Measurements from ENCODE around the gene PATJ.
"Not testable (repeated sequence)": the region's sequence is repeated elsewhere in the genome, so short reads cannot be mapped to it uniquely, and the experiment has no call there.

PATJ gene

GRCh38 chr1:62097464-62097863, 355.2 kb downstream of the PATJ start:
- DNase-seq (ENCODE audit: low read depth) = no peak

GRCh38 chr1:62100442-62100841, 358.2 kb downstream of the PATJ start:
- DNase-seq (ENCODE audit: low read depth) = no peak

GRCh38 chr1:62103846-62104245, 361.6 kb downstream of the PATJ start:
- no peak for DNase-seq (ENCODE audit: low read depth)

DNA sequence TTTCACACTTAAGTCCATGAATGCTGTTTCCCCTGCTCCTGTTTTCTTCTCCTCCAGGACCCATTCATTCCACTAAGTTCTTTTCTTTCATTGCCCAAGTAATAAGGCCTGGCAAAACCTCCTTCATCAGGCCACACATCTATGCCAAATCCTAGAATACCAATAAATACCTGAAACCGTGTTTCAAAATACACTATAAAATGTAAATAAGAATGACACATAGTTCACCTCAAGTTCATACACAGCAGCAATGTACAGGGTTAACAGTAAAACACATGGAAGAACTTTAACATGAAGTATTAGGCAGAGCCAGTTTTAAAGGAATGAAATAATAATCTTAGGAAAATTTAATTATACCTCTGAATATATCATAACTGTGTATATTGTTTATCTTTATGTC, 365.6 kb downstream of the PATJ start:
- DNase-seq (ENCODE audit: low read depth) = no peak

- DNase-seq (ENCODE audit: low read depth) = no peak
Measured at GRCh38 chr1:62109124-62109523, 366.8 kb downstream of the PATJ start.

DNA sequence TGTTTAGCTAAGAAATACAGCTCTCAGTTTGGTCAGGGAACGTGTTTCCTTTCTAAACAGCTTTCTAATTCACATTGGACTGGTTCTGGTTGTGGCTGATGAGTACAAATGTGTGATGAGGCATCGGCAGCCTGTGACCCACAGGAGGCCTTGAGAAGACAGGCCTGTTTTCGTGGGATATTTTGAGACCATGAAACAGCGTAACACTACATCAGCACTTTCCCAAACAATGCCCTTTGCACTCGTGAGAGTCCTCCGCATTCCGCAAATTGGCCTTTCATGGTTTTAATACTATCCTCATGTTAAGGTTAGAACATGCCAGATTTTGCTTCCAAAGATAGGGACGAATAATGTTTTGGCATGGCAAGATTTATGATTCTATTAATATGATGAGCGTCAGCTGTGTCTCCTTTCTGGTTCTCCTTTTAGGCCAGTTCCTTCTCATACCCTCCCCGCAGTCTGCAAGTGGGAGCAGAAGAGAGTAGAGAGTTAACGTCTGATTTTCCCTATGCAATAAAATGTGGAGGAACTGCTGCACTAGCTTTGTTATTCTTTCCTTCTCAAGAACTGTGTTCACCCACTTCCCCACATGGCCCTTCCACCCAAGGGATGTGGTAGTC, 368.0 kb downstream of the PATJ start:
- DNase-seq (ENCODE audit: low read depth) = no peak

DNA sequence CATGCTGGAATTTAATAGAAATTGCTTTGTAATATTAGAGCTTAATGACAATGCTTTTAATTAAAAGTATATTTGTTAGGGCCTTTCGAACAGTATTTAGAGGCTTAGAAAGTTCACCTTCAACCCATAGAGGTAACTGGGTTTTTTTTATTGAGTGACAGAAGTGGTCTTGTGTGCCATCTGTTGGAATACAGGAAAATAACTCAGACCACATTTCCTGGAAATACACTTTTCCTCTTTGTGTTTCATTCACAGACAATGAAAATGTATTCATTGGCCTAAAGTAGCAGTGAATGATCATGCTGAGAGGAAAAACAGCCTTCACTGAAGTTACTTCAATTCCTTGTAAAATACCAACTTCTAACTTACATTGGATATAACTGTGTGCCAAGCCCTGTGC, 368.8 kb downstream of the PATJ start:
- DNase-seq (ENCODE audit: low read depth) = no peak

- no peak for DNase-seq (ENCODE audit: low read depth)
Measured at GRCh38 chr1:62113507-62113906, 371.2 kb downstream of the PATJ start.

GRCh38 chr1:62117018-62117750, 374.9 kb downstream of the PATJ start:
- no peak for DNase-seq (ENCODE audit: low read depth)

GRCh38 chr1:62126579-62127290, 384.5 kb downstream of the PATJ start:
- no peak for DNase-seq (ENCODE audit: low read depth)

- DNase-seq (ENCODE audit: low read depth) = no peak
Measured at GRCh38 chr1:62128745-62129144, 386.5 kb downstream of the PATJ start.

GRCh38 chr1:62131093-62131725, 388.9 kb downstream of the PATJ start:
- DNase-seq (ENCODE audit: low read depth) = no peak

DNA sequence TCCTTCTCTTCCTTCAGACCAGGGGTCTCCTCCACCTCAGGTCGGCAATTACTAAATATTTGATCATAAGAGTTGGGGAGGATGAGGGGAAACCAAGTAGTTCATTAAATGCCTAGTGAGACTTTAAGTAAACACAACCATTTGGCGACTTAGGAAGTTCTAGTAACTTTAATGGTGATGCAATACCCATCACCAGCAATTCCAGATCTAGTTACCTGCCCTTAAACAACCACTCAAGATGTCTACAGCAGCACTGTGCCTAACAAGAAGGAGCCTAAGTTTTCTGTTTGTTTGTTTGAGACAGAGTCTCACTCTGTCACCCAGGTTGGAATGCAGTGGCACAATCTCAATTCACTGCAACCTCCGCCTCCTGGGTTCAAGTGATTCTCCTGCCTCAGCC, 395.7 kb downstream of the PATJ start:
- DNase-seq (ENCODE audit: low read depth) = no peak

DNA sequence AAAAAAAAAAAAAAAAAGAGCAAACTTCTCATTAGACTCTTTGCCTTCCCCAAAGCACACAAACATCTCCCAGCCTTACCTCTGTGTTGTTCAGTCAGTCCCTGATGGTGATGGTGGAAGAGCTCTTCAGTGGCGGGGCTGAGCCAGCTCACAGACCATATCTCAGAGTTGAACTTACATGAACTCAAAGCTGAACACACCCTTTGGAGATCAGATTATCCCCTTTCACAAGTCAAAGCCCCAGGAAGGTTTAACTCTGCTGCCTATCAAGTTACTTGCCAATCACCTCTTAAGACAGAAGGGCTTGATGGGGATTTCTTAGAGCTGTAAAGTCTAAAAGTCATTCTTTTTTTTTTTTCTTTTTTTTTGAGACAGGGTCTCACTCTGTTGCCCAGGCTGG, 397.1 kb downstream of the PATJ start:
- no peak for DNase-seq (ENCODE audit: low read depth)

DNA sequence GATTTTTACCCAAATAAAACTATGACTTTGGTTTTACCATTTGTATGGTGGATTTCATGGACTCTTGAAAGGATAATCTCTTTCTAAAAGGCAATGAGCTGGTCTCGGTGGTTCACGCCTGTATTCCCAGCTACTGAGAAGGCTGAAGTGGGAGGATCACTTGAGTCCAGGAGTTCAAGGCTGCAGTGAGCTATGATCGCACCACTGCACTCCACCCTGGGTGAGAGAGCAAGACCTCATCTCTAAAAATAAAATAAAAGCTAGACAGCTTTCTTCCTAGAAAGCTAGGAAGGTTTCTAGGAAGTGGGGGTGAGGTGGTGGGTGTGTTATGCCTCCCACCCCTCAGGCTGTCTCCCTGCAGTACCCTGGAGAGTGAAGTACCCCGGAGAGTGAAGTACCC, 398.4 kb downstream of the PATJ start:
- no peak for DNase-seq (ENCODE audit: low read depth)

GRCh38 chr1:62142496-62142895, 400.2 kb downstream of the PATJ start:
- DNase-seq (ENCODE audit: low read depth) = no peak

DNA sequence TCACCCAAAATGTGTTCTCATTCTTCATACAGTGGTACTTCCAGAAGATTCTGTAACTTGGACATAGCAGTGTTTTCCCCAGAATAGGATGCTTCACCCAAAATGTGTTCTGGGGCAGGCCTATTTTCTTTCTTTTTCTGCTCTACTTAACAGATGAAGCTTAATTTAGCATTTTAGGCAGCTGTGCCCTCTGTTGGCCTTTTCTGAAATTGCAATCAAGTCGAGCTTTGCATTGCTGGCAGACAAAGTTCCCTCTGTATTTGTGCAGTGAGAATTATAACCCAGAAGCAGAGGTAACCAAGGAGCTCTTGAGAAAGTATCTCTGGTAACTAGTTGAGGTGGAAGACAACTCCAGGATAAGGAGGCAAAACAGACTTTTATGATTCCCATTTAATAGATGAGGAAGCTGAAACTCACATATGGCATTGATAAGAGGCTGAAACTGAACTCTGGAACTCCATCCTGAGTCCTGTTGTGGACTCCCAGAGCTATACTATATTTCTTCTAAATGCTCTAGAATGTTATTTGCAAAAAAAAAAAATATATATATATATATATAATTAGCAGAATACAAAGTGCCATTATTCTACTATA, 402.1 kb downstream of the PATJ start:
- DNase-seq (ENCODE audit: low read depth) = peak; percentile 14

DNA sequence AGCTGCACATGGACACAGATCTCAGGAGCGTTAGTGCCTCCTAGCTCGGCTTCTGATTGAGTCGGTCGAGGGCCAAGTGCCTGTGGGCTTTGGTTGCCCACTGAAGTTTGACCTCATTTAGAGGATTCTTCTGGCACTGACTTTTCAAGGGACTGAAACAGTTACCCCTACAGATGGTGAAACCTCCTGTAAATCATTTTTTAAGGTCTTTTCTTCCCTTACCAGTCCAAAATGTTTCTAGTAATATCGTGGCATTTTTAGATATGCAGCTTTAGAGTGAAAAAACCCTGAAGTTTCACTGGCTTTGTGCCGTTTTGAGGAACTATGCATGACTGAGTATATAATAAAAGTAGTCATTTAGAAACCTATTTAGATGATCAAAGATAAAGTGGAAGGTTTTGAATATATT, 417.7 kb downstream of the PATJ start:
- no peak for DNase-seq (ENCODE audit: low read depth)

DNA sequence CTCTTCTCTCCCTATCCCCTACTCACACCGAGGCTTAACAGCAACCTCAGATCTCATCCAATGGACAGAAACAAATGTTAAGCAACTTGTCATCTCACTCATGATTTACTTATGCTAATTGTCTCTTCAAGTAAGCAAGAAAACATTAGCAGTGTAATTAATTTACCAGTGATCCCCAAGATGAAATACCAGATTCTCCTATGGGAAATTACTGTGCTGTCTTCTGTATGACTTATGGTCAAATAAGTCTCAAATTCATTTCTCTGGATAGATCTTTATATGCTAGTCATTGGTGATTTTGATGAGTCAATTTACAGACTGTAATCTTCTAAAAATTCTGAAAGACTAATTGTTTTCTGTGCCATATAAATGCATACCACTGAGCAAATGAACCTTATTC, 419.4 kb downstream of the PATJ start:
- DNase-seq (ENCODE audit: low read depth) = no peak

DNA sequence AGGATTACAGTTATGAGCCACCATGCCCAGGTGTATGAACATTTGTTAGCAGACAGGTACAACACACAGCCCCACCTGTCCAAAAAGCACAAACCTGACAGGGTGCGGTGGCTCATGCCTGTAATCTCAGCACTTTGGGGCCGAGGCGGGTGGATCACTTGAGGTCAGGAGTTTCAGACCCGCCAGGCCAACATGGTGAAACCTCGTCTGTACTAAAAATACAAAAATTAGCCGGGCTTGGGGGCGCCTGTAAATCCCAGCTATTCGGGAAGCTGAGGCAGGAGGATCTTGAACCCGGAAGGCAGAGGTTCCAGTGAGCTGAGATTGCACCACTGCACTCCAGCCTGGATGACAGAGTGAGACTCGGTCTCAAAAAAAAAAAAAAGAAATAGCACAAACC, 428.1 kb downstream of the PATJ start:
- not testable (repeated sequence) for DNase-seq (ENCODE audit: low read depth)

DNA sequence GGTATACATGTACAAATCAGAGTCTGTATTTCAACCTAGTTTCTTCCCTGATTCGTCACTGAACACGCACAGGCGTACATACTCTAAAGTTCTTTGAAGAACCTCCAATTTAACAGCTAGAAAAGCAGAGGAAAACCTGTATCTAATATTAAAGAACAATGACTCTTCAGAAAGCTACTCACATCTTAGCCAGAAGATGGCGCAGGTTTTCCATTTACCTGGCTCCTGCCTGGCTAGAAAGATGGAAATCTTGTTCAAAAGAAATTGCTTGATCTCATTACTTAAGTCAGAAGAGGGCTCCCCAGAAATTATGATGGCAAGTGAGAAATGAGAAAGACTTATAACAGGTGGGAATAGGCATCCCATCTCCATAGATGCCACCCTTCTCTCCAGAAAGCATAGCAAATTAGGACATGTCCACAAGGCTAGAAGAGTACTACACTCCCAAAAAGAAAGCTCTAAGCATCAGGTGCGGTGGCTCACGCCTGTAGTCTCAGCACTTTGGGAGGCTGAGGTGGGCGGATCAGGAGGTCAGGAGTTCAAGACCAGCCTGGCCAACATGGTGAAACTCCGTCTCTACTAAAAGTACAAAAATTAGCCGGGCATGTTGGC, 433.4 kb downstream of the PATJ start:
- no peak for DNase-seq (ENCODE audit: low read depth)
